Endodermal cell (in vitro differentiated cells): Measurements from ENCODE around the gene CCS. TPM values are rescaled to one million over a fixed set of nuclear protein-coding genes. Genes with fewer than 3 reads are reported as not detected.

Source experiments
- DNase-seq: peaks from one replicate; pipeline ENCODE4 v3.0.0-alpha.2; 2017
- H3K27ac ChIP-seq: 2 replicates; pipeline ENCODE4 v1.5.1; 2013; ENCODE audit warnings: mild to moderate bottlenecking, low read depth, low read length, moderate library complexity
- H3K27me3 ChIP-seq: 2 replicates; pipeline ENCODE4 v1.6.1; 2013; ENCODE audit warnings: mild to moderate bottlenecking, low read length, moderate library complexity; ENCODE audit not compliant: insufficient read depth, control insufficient read depth, poor library complexity, severe bottlenecking
- H3K36me3 ChIP-seq: 2 replicates; pipeline ENCODE4 v1.7.0; 2013; ENCODE audit warnings: mild to moderate bottlenecking, low read length, moderate library complexity; ENCODE audit not compliant: control insufficient read depth, insufficient read depth
- H3K4me1 ChIP-seq: one replicate; pipeline ENCODE4 v1.7.0; 2013; ENCODE audit warnings: low read length; ENCODE audit not compliant: control insufficient read depth, insufficient read depth
- H3K4me3 ChIP-seq: 2 replicates; pipeline ENCODE4 v1.5.1; 2013; ENCODE audit warnings: mild to moderate bottlenecking, low read length, moderate library complexity
- H3K9ac ChIP-seq: 2 replicates; pipeline ENCODE4 v1.6.1; 2013; ENCODE audit warnings: mild to moderate bottlenecking, low read length, moderate library complexity; ENCODE audit not compliant: poor library complexity, severe bottlenecking; ENCODE audit errors: extremely low read depth
- H3K9me3 ChIP-seq: 2 replicates; pipeline ENCODE4 v1.6.1; 2013; ENCODE audit warnings: mild to moderate bottlenecking, low read length, moderate library complexity; ENCODE audit not compliant: control insufficient read depth
- H3K27ac Mint-ChIP-seq: 2 replicates; pipeline ENCODE4 v1.8.0; 2020; ENCODE audit warnings: mixed read lengths
- H3K27me3 Mint-ChIP-seq: 2 replicates; pipeline ENCODE4 v1.8.0; 2021; ENCODE audit warnings: mild to moderate bottlenecking, mixed read lengths; ENCODE audit not compliant: insufficient read depth
- H3K36me3 Mint-ChIP-seq: 2 replicates; pipeline ENCODE4 v1.8.0; 2020; ENCODE audit warnings: low read depth, mixed read lengths
- H3K4me1 Mint-ChIP-seq: 2 replicates; pipeline ENCODE4 v1.8.0; 2020; ENCODE audit warnings: mixed read lengths
- H3K4me3 Mint-ChIP-seq: 2 replicates; pipeline ENCODE4 v1.8.0; 2020; ENCODE audit warnings: mild to moderate bottlenecking, moderate library complexity, mixed read lengths
- H3K9me3 Mint-ChIP-seq: 2 replicates; pipeline ENCODE4 v1.8.0; 2020; ENCODE audit warnings: mild to moderate bottlenecking, mixed read lengths
- WGBS, 2 experiments: methylation state at CpG; one replicate each; pipeline versions ENCODE4 v1.1.5 to v1.1.7; 2013; ENCODE audit warnings: missing lambda C conversion rate in 2 of 2, mixed read lengths in 1 of 2; ENCODE audit not compliant: insufficient coverage in 1 of 2, insufficient read length in 1 of 2; 5-methylcytosine and 5-hydroxymethylcytosine counted together
- total RNA-seq, 2 donors: library from RNA; stranded (reverse); fragmentation: NEBNext Ultra II Directional in 1 of 2; extraction: Animal tissue kit (Norgen Biotek cat#: 25700) in 1 of 2; gene quantifications; 2 replicates in 1 of 2; 3 replicates in 1 of 2; pipeline ENCODE4 v1.2.1, GENCODE V29; 2021
- TF ChIP-seq, protein P1 (sequence below): fragments of 200-600 bp; sonication (generic); conservative IDR thresholded peaks from 2 replicates; pipeline ENCODE4 v1.5.0; 2021; ENCODE audit warnings: antibody characterized with exemption, mild to moderate bottlenecking

CCS gene
- total RNA-seq, 2 donors from 2014 or later, result 62.9 to 64.7 TPM

- H3K4me3 ChIP-seq, result no peak overlapping the region
- no peak overlapping the region for H3K9ac ChIP-seq
- no peak overlapping the region for H3K27ac ChIP-seq
- Mint-ChIP-seq H3K36me3 (peaks cover 60% of the 10 kb centered on the region), H3K27ac (peak overlapping the region; percentile 74), H3K9me3 (peaks cover 2% of the 10 kb centered on the region), H3K4me1 (peaks cover 30% of the 10 kb centered on the region), H3K27me3 (no peaks in the 10 kb centered on the region), H3K4me3 (no peak overlapping the region)
- no peaks in the 10 kb centered on the region for H3K4me1 ChIP-seq
- peaks cover 62% of the 10 kb centered on the region for H3K36me3 ChIP-seq
- WGBS, 2 experiments, result 96 to 100% methylated on average over 3 of the region's 3 CpGs
- DNase-seq, result no peak
- H3K9me3 ChIP-seq, result no peaks in the 10 kb centered on the region
- no peaks in the 10 kb centered on the region for H3K27me3 ChIP-seq
- TF ChIP-seq, protein P1, sequence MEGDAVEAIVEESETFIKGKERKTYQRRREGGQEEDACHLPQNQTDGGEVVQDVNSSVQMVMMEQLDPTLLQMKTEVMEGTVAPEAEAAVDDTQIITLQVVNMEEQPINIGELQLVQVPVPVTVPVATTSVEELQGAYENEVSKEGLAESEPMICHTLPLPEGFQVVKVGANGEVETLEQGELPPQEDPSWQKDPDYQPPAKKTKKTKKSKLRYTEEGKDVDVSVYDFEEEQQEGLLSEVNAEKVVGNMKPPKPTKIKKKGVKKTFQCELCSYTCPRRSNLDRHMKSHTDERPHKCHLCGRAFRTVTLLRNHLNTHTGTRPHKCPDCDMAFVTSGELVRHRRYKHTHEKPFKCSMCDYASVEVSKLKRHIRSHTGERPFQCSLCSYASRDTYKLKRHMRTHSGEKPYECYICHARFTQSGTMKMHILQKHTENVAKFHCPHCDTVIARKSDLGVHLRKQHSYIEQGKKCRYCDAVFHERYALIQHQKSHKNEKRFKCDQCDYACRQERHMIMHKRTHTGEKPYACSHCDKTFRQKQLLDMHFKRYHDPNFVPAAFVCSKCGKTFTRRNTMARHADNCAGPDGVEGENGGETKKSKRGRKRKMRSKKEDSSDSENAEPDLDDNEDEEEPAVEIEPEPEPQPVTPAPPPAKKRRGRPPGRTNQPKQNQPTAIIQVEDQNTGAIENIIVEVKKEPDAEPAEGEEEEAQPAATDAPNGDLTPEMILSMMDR, result no peak
Observed at GRCh38 chr11:66636411-66636810, 43.4 kb downstream of the CCS start.

GRCh38 chr11:66637557-66638176, 44.7 kb downstream of the CCS start:
- Mint-ChIP-seq H3K4me1 (peaks cover 43% of the 10 kb centered on the region), H3K9me3 (peaks cover 2% of the 10 kb centered on the region), H3K4me3 (peak overlapping the region; percentile 99), H3K36me3 (peaks cover 61% of the 10 kb centered on the region), H3K27ac (peak overlapping the region; percentile 97), H3K27me3 (no peaks in the 10 kb centered on the region)
- Histone ChIP-seq H3K27ac (peak overlapping the region; percentile 61), H3K9ac (peak overlapping the region; percentile 55), H3K4me1 (no peaks in the 10 kb centered on the region), H3K4me3 (peak overlapping the region; percentile 100), H3K36me3 (peaks cover 63% of the 10 kb centered on the region), H3K9me3 (no peaks in the 10 kb centered on the region), H3K27me3 (no peaks in the 10 kb centered on the region)
- DNase-seq, result peak; percentile 50
- WGBS, 2 experiments, result 64% methylated on average over 10 to 12 of the region's 12 CpGs
- TF ChIP-seq, protein P1, result no peak

- Mint-ChIP-seq H3K27ac (peak within 1 kb of the TSS; percentile 100), H3K27me3 (no peaks in the 10 kb centered on the region), H3K4me1 (peaks cover 50% of the 10 kb centered on the region), H3K4me3 (peak within 1 kb of the TSS; percentile 99), H3K36me3 (peaks cover 63% of the 10 kb centered on the region), H3K9me3 (peaks cover 2% of the 10 kb centered on the region)
- Histone ChIP-seq H3K27me3 (no peaks in the 10 kb centered on the region), H3K9me3 (no peaks in the 10 kb centered on the region), H3K36me3 (peaks cover 63% of the 10 kb centered on the region), H3K9ac (peak within 1 kb of the TSS; percentile 99), H3K4me1 (no peaks in the 10 kb centered on the region), H3K27ac (peak within 1 kb of the TSS; percentile 96), H3K4me3 (peak within 1 kb of the TSS; percentile 100)
- DNase-seq, result peak; percentile 99
- TF ChIP-seq, protein P1, result peak; percentile 14
- 0% methylated on average over 48 to 63 of the region's 63 CpGs for WGBS, 2 experiments
Observed at GRCh38 chr11:66638177-66639065, 45.4 kb downstream of the CCS start, which contains the start of gene RBM4. Gene RBM4 (plus strand): TSS chr11:66638703. CDS start chr11:66639712, 1,009 bp downstream.
